HG03442 (cell line): ENCODE results near the gene SENP1.

Experiments
- ATAC-seq: cut with Tn5 transposase; IDR thresholded peaks from one replicate; pipeline ENCODE4 v1.9.1; 2021; ENCODE audit warnings: mild to moderate bottlenecking, moderate library complexity; ENCODE audit not compliant: unreplicated experiment

The SENP1 gene

GRCh38 chr12:48001505-48002413 is 104.1 kb downstream of the SENP1 start:
- ATAC-seq, result no peak

GRCh38 chr12:48000878-48001504 is 104.9 kb downstream of the SENP1 start:
- no peak for ATAC-seq

- ATAC-seq, result no peak
Observed at GRCh38 chr12:47999816-48000215, 106.1 kb downstream of the SENP1 start.

- no peak for ATAC-seq
Observed at GRCh38 chr12:47997321-47997720, 108.6 kb downstream of the SENP1 start.

GRCh38 chr12:47995981-47996401 is 109.9 kb downstream of the SENP1 start:
- no peak for ATAC-seq

- ATAC-seq, result no peak
Observed at GRCh38 chr12:47993491-47993890, 112.4 kb downstream of the SENP1 start.
